Peyer's patch (tissue), 4 donors: ENCODE results near the gene TRPV6.
A peak's percentile ranks its signal among the peaks of the same experiment; 100 is the strongest.

Experiments
- POLR2A ChIP-seq, 2 donors: fragments of 450-650 bp; IDR thresholded peaks; one replicate each; pipeline ENCODE4 v1.5.1; 2017; ENCODE audit warnings: antibody characterized with exemption in 2 of 2, mild to moderate bottlenecking in 2 of 2, moderate library complexity in 2 of 2
- TF ChIP-seq, protein P1 (sequence below), 6 experiments: fragments of 450-650 bp in 4 of 6; fragments of 200-600 bp in 2 of 6; sonication (generic) in 1 of 6; IDR thresholded peaks; one replicate each; pipeline ENCODE4 v1.5.1; 2017 to 2019; ENCODE audit warnings: antibody characterized with exemption in 6 of 6, mild to moderate bottlenecking in 3 of 6, moderate library complexity in 1 of 6

GRCh38 chr7:142854372-142855113, 31.0 kb downstream of the TRPV6 start, which contains the start of gene EPHB6:
- TF ChIP-seq, protein P1, sequence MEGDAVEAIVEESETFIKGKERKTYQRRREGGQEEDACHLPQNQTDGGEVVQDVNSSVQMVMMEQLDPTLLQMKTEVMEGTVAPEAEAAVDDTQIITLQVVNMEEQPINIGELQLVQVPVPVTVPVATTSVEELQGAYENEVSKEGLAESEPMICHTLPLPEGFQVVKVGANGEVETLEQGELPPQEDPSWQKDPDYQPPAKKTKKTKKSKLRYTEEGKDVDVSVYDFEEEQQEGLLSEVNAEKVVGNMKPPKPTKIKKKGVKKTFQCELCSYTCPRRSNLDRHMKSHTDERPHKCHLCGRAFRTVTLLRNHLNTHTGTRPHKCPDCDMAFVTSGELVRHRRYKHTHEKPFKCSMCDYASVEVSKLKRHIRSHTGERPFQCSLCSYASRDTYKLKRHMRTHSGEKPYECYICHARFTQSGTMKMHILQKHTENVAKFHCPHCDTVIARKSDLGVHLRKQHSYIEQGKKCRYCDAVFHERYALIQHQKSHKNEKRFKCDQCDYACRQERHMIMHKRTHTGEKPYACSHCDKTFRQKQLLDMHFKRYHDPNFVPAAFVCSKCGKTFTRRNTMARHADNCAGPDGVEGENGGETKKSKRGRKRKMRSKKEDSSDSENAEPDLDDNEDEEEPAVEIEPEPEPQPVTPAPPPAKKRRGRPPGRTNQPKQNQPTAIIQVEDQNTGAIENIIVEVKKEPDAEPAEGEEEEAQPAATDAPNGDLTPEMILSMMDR (IDR thresholded peaks at IDR 0.05), result peak in 1 of 6 experiments; percentile 17
- TF ChIP-seq POLR2A (IDR thresholded peaks at IDR 0.05), result no peak
